ENCODE results near the gene SLC25A48.

Gene SLC25A48

GRCh38 chr5:135881819-135882218 is 47.4 kb downstream of the SLC25A48 start:
- no peak for DNase-seq (ENCODE audit: low read depth)

- DNase-seq (ENCODE audit: low read depth) = no peak
These were observed 48.6 kb downstream of the SLC25A48 start for GRCh38 chr5:135883026-135883425.

- DNase-seq (ENCODE audit: low read depth) = no peak
These were observed 49.0 kb downstream of the SLC25A48 start for GRCh38 chr5:135883441-135883840.

- DNase-seq (ENCODE audit: low read depth) = no peak
These were observed 50.6 kb downstream of the SLC25A48 start for GRCh38 chr5:135885031-135885430.

- DNase-seq (ENCODE audit: low read depth) = no peak
These were observed 51.7 kb downstream of the SLC25A48 start for GRCh38 chr5:135886136-135886535.

GRCh38 chr5:135887447-135887864 is 53.0 kb downstream of the SLC25A48 start:
- peak; percentile 27 for DNase-seq (ENCODE audit: low read depth)

GRCh38 chr5:135887881-135888614 is 53.6 kb downstream of the SLC25A48 start:
- DNase-seq (ENCODE audit: low read depth) = peak; percentile 5

GRCh38 chr5:135890296-135890695 is 55.8 kb downstream of the SLC25A48 start:
- no peak for DNase-seq (ENCODE audit: low read depth)

- no peak for DNase-seq (ENCODE audit: low read depth)
These were observed 56.4 kb downstream of the SLC25A48 start for GRCh38 chr5:135890867-135891266.

GRCh38 chr5:135891268-135891667 is 56.8 kb downstream of the SLC25A48 start:
- DNase-seq (ENCODE audit: low read depth) = no peak

GRCh38 chr5:135891791-135892190 is 57.3 kb downstream of the SLC25A48 start:
- no peak for DNase-seq (ENCODE audit: low read depth)

GRCh38 chr5:135894276-135894675 is 59.8 kb downstream of the SLC25A48 start:
- no peak for DNase-seq (ENCODE audit: low read depth)

- no peak for DNase-seq (ENCODE audit: low read depth)
These were observed 60.3 kb downstream of the SLC25A48 start for GRCh38 chr5:135894789-135895188.

- no peak for DNase-seq (ENCODE audit: low read depth)
These were observed 61.1 kb downstream of the SLC25A48 start, which contains the start of gene IL9 for GRCh38 chr5:135895474-135896006. IL9 (minus strand) TSS chr5:135895841; CDS start chr5:135895816, 25 bp downstream.

- DNase-seq (ENCODE audit: low read depth) = no peak
These were observed 64.2 kb downstream of the SLC25A48 start for GRCh38 chr5:135898651-135899050.

GRCh38 chr5:135900276-135900675 is 65.8 kb downstream of the SLC25A48 start:
- DNase-seq (ENCODE audit: low read depth) = no peak

GRCh38 chr5:135901633-135902032 is 67.2 kb downstream of the SLC25A48 start:
- no peak for DNase-seq (ENCODE audit: low read depth)

GRCh38 chr5:135905144-135905543 is 70.7 kb downstream of the SLC25A48 start:
- no peak for DNase-seq (ENCODE audit: low read depth)

GRCh38 chr5:135913713-135914626 is 79.5 kb downstream of the SLC25A48 start:
- no peak for DNase-seq (ENCODE audit: low read depth)

GRCh38 chr5:135915466-135916001 is 81.1 kb downstream of the SLC25A48 start:
- DNase-seq (ENCODE audit: low read depth) = no peak

- no peak for DNase-seq (ENCODE audit: low read depth)
These were observed 82.3 kb downstream of the SLC25A48 start for GRCh38 chr5:135916638-135917263.

- DNase-seq (ENCODE audit: low read depth) = no peak
These were observed 85.7 kb downstream of the SLC25A48 start for GRCh38 chr5:135920199-135920598.
